NAMALWA (cell line): ENCODE data around the gene ATP8B1.
"Not testable (repeated sequence)": the region's sequence is repeated elsewhere in the genome, so short reads cannot be mapped to it uniquely, and the experiment has no call there.

Experiments used
- DNase-seq: peaks from one replicate; pipeline ENCODE4 v3.0.0-alpha.2; 2015; ENCODE audit warnings: low spot score

Gene ATP8B1

DNA sequence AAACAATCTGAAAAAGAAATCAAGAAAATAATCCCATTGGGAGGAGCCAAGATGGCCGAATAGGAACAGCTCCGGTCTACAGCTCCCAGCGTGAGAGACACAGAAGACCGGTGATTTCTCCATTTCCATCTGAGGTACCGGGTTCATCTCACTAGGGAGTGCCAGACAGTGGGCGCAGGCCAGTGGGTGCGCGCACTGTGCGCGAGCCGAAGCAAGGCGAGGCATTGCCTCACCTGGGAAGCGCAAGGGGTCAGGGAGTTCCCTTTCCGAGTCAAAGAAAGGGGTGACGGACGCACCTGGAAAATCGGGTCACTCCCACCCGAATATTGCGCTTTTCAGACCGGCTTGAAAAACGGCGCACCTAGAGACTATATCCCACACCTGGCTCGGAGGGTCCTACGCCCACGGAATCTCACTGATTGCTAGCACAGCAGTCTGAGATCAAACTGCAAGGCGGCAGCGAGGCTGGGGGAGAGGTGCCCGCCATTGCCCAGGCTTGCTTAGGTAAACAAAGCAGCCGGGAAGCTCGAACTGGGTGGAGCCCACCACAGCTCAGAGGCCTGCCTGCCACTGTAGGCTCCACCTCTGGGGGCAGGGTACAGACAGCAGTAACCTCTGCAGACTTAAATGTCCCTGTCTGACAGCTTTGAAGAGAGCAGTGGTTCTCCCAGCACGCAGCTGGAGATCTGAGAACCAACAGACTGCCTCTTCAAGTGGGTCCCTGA, 83.7 kb downstream of the ATP8B1 start:
- not testable (repeated sequence) for DNase-seq

- no peak for DNase-seq
Measured at GRCh38 chr18:57716549-57716948, 86.6 kb downstream of the ATP8B1 start.

DNA sequence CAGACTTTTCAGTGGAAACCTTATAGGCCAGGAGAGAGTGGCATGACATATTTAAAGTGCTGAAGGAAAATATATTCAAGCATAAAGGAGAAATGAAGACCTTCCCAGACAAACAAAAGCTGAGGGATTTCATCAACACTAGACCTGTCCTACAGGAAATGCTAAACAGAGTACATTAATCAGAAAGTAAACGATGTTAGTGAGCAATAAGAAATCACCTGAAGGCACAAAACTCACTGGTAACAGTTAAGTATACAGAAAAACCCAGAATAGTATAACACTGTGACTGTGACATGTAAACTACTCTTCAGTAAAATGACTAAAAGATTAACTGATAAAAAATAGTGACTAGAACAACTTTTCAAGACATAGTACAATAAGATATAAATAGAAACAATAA, 87.4 kb downstream of the ATP8B1 start:
- no peak for DNase-seq

DNA sequence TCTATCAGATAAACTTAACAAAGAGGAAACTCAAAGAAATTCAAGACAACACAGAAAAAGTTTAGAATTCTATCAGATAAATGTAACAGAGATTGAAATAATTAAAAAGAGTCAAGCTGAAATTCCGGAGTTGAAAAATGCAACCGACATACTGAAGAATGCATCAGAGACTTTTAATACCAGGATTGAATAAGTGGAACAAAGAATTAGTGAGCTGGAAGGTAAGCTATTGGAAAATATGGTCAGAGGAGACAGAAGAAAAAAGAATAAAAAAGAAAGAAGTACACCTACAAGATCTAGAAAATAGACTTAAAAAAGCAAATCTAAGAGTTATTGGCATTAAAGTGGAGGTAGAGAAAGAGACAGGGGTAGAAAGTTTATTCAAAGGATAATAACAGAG, 88.0 kb downstream of the ATP8B1 start:
- DNase-seq, result no peak

DNA sequence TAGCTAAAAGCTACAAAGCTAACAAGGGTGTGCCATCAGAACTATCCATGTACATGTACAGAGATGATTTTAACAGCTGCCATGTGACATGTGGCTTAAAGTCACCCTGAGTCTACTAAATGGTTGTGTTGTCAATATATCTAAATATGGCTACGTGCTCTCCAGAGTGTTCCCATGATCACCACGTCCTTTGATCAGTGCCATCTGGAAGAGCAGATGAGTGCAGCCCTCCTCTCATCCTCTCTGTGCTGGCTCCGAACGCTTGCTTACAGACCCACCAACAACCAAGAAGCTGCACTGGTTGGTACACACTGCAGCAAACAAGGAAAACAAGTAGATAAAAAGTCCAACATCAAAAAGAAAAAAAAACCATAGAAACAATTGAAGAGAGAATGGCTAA, 92.9 kb downstream of the ATP8B1 start:
- no peak for DNase-seq

DNA sequence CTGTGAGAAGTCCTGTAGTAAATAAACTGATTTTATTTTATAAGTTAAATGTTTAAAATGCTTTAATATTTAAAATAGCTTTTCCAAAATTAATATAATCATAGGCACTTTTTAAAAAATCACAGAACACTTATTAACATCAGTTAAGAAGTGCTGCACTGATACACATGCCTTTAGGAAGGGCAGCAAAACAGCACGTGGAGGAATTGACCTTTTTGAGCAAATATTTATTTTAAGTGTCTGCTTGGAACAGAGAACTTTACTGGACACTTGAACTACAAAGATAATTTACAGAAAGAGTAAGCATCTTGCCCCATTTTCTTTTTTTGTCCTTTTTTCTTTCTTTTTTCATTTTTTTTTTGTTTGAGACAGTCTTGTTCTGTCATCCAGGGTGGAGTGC, 93.8 kb downstream of the ATP8B1 start:
- DNase-seq, result no peak

- DNase-seq, result no peak
Measured at GRCh38 chr18:57708288-57708687, 94.8 kb downstream of the ATP8B1 start.

GRCh38 chr18:57705832-57706595, 97.1 kb downstream of the ATP8B1 start:
- DNase-seq, result no peak

- DNase-seq, result no peak
Measured at GRCh38 chr18:57705011-57705410, 98.1 kb downstream of the ATP8B1 start.

DNA sequence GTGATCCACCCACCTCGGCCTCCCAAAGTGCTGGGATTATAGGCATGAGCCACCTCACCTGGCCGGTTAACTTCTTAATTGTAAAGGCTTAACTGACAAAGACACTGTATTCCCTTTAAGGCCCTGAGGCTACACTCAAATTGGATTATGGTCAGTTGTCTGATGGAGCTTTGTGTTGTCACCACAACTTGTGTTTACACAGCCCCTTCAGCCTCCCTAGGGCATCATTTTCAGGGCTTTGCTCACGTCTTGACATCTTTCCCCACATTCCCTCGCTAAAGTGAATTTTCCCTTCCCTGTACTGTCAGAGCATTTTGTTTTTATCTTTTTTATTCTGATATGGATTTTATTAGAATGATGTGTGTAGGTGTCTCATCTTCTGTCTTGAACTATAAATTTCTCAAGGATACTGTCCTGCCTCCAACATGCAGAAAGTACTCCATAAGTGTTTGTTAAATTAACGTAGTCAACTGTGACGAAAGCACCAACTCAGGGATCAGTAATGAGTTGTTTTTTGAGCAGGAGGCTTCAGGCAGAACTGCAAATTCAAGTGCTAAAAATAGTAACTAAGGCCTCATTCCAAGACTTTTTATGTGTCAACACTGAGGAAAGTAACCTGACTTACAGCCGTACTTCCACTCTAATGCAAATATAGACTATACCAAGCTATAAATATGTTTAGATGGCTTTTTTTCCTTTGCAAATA, 104.4 kb downstream of the ATP8B1 start:
- DNase-seq, result no peak

DNA sequence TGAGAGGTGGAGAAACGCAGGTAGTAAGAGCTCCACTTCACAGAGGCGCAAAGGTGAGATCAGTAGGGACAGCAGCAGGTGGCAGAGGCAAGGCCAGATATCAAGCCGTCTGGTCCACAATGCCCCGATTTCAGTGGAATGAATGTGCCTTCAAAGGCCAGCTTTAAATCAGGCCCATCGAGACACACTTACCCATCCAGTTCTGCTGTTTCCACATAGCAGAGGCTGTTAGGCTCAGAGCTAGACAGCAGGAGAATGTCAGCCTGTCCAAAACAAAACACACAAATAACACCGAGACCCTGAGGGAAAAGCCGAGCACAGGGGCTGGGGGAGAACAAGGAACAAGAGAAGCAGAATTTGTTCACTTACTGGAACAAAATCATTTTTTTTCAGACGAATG, 105.7 kb downstream of the ATP8B1 start:
- no peak for DNase-seq

GRCh38 chr18:57696271-57696670, 106.8 kb downstream of the ATP8B1 start:
- DNase-seq, result no peak

DNA sequence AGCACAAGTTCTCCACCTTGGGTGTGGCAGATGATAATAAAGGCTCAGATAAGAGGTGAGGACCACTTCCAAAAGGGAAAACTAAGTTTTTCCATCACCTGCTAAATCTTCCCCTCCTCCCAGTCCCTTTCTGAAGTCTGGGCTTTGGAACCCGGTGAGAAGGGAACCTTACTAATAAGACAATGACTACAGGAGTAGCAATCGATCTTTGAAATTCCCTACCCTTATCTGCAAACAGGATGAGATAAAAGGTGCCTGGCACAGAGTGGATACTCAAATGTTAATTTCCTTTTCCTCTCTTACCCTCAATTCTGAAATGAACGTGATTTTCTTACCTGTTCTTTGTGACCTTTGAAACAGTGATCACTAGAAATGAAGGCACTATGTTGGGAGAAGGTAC, 111.8 kb downstream of the ATP8B1 start:
- DNase-seq, result no peak

DNA sequence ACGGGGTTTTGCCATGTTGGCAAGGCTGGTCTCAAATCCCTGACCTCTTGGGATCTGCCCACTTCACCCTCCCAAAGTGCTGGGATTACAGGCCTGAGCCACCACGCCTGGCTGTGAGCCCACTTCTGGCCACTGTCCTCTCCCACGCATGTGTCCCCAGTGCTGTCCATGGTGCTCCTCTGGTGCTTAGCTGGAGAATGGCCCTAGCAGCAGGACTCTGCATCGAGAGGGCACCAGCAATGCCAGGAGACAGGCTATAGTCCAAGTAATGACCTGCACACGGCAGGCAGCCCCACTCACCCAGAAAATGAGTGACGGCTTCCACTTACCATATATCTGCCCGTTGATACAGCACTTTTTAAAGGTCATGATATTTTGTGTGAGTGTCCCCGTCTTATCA, 115.1 kb downstream of the ATP8B1 start:
- DNase-seq, result no peak

DNA sequence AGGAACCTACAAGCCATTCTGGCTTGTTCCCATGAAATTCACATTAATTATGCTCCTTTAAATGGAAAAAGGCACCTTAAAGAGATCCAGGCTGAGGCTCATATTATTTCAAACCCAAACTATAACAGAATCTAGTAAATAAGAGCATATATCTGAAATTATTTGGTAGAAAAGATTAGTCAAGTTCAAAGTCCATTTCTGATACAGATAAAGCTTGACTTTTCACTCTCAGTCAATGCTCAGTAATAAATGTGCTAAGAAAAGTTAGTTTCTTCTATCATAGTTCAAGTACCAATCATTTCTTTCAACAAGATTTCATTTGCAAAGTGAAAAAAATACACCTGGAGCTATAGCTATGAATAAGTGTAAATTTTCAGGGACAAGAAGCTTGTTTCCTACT, 119.6 kb downstream of the ATP8B1 start:
- DNase-seq, result no peak

DNA sequence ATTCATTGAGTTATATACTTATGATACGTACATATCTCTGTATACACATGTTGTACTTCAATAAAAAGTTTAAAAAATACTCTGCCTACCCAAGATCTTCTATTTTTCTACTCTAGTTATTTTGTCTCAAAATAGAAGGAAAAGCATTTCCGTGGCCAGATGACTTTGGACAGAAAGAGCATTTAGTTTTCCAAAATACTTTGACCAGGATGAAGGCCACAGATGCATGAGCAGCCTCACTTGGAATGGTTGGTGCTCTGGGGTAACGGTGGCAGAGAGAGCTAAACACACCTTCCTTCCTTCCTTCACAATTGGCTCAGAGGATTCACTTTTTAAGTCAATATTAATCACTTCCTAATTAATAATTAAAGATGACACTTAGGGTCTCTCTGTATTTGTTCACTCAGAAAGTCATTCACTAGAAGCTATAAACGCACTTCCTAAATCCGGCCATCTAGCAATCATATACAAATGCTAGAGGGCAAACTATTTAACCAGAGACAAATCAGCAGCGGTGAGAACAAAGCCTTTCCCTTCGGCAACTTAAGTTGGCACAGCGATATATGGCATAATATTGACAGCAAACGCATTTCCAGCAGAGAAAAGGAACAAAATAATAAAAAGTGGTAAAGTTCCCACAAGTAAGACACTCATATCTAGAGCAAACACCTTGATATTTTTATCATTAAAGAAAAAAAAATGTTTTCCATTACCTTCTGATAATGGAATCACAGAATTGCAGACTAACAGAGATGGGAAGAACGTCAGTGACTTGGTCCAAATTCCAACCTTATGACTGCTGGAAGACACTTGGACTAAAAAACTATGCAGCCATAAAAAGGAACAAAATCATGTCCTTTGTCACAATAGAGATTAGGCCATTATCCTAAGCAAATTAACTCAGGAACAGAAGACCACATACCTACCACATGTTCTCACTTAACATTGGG, 125.6 kb downstream of the ATP8B1 start:
- no peak for DNase-seq

GRCh38 chr18:57674891-57675290, 128.2 kb downstream of the ATP8B1 start:
- DNase-seq, result no peak

- no peak for DNase-seq
Measured at GRCh38 chr18:57670046-57670445, 133.1 kb downstream of the ATP8B1 start.

- DNase-seq, result no peak
Measured at GRCh38 chr18:57668021-57668420, 135.1 kb downstream of the ATP8B1 start.

DNA sequence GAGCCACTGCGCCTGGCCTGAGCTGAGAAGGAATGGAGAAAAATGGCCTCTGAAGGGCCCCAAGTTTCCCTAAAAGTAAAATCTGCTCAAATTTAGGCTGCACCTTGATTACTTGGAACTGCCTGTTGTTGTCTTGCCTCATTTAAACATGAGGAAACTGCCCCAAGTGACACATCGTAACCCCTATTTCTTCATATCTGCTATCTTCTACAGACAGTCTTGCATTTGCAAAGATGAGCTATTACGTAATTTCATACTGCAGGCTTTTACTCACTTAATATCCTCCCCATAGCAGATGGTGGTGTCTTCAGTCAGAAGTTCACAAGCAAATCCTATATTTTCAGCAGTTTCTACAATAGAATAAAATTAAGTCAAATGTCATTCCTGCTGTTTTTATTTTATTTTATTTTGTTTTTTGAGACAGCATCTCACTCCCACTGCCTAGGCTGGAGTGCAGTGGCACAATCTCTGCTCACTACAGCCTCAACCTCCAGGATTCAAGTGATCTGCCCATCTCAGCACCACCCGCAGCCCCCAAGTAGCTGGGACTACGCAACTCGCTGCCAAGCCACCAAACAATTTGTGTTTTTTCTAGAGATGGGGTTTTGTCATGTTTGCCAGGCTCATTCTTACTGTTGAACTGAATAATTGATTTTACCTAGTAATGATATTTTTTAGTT, 136.2 kb downstream of the ATP8B1 start:
- no peak for DNase-seq

DNA sequence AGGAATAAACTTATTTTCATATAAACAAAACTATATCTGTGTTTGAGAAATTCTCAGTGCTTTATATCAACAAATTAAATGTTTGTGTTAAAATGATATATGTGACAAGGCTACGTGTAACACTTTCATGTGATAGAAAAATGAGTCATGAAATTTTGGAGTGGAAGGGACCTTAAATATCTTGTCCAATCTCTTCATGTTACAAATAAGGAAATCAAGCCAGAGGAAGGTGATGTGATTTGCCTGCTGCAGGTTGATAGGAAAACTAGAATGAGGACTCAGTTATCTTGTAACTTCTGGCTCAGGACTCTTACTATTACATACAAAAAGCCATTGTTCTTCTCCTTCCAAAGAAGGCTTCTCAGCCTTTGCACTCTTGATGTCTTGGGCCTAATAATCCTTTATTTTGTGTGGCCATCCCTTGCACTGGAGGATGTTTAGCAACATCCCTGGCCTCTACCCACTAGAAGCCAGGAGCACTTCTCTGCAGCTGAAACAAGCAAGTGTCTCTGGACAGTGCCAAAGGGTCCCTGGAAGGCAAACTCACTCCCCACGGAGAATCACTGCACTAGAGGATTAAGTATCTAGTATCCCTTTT, 138.4 kb downstream of the ATP8B1 start:
- no peak for DNase-seq
